Osteoblast (primary cell): ENCODE measurements around the gene SLC25A34. TPM values are rescaled to one million over a fixed set of nuclear protein-coding genes. Genes with fewer than 3 reads are reported as not detected.

Experiments
- DNase-seq: peaks from one replicate; pipeline ENCODE4 v3.0.0; 2011; ENCODE audit warnings: low spot score, mixed read lengths; ENCODE audit not compliant: insufficient read length; ENCODE audit errors: missing footprints
- H2AFZ ChIP-seq: 2 replicates; pipeline ENCODE4 v1.6.0; 2011; ENCODE audit warnings: mild to moderate bottlenecking, low read length
- H3K27ac ChIP-seq: 2 replicates; pipeline ENCODE4 v1.5.1; 2011; ENCODE audit warnings: mild to moderate bottlenecking, low read depth, low read length, moderate library complexity
- H3K27me3 ChIP-seq: 2 replicates; pipeline ENCODE4 v1.6.0; 2012; ENCODE audit warnings: mild to moderate bottlenecking, control low read depth, inconsistent platforms, low read length, moderate library complexity; ENCODE audit not compliant: insufficient read depth
- H3K36me3 ChIP-seq: 2 replicates; pipeline ENCODE4 v1.5.1; 2011; ENCODE audit warnings: mild to moderate bottlenecking, low read length, control low read depth, moderate library complexity; ENCODE audit not compliant: insufficient read depth
- H3K4me1 ChIP-seq: 2 replicates; pipeline ENCODE4 v1.5.1; 2011; ENCODE audit warnings: mild to moderate bottlenecking, low read length, control low read depth, moderate library complexity; ENCODE audit not compliant: insufficient read depth
- H3K4me2 ChIP-seq: 2 replicates; pipeline ENCODE4 v1.6.0; 2011; ENCODE audit warnings: mild to moderate bottlenecking, low read length; ENCODE audit not compliant: insufficient read depth
- H3K4me3 ChIP-seq: fragments of 200-600 bp; sonication (generic); 3 replicates; pipeline ENCODE4 v1.5.1; 2012; ENCODE audit warnings: mild to moderate bottlenecking, low read length, inconsistent platforms; ENCODE audit not compliant: insufficient read depth
- H3K79me2 ChIP-seq: 2 replicates; pipeline ENCODE4 v1.6.0; 2012; ENCODE audit warnings: mild to moderate bottlenecking, low read length, control low read depth, inconsistent platforms; ENCODE audit not compliant: insufficient read depth
- H3K9me3 ChIP-seq: 2 replicates; pipeline ENCODE4 v1.5.1; 2011; ENCODE audit warnings: low read depth, low read length, control low read depth
- H4K20me1 ChIP-seq: 2 replicates; pipeline ENCODE4 v1.6.0; 2012; ENCODE audit warnings: mild to moderate bottlenecking, low read length, control low read depth; ENCODE audit not compliant: insufficient read depth
- total RNA-seq: library from RNA; depleted of rRNA; stranded (reverse); fragments of >200 nt; gene quantifications from 2 replicates; pipeline ENCODE4 v1.2.3, GENCODE V29; 2012
- TF ChIP-seq, protein P1 (sequence below): IDR thresholded peaks from 2 replicates; pipeline ENCODE4 v1.5.1; 2011; ENCODE audit warnings: mild to moderate bottlenecking, low read depth, low read length, moderate library complexity; ENCODE audit errors: extremely low read depth

The SLC25A34 gene
- total RNA-seq, 1 donor, result 1.4 TPM

DNA sequence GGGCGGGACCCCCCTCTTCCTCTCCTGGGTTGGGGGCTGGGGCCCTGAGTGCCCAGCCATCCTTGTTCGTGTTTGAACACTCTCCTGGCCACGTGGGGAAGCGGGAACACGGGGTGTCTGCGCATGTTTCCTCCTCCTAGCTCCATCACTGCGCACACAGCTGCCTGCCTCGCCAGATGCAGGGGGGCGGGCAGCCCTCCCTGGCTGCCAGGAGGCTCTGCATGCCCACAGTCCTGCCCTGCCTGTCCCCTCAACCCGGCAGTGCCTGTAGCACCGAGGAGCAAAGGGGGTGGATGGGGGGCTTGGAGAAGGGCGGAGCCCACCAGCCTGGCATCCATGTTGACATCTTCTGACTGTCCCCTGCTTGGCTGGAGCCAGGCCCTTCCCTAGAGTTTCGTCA is 1.8 kb upstream of the SLC25A34 start:
- H3K79me2 ChIP-seq, result no peaks in the 10 kb centered on the region
- H3K27me3 ChIP-seq, result no peaks in the 10 kb centered on the region
- H3K36me3 ChIP-seq, result peaks cover 39% of the 10 kb centered on the region
- TF ChIP-seq, protein P1, sequence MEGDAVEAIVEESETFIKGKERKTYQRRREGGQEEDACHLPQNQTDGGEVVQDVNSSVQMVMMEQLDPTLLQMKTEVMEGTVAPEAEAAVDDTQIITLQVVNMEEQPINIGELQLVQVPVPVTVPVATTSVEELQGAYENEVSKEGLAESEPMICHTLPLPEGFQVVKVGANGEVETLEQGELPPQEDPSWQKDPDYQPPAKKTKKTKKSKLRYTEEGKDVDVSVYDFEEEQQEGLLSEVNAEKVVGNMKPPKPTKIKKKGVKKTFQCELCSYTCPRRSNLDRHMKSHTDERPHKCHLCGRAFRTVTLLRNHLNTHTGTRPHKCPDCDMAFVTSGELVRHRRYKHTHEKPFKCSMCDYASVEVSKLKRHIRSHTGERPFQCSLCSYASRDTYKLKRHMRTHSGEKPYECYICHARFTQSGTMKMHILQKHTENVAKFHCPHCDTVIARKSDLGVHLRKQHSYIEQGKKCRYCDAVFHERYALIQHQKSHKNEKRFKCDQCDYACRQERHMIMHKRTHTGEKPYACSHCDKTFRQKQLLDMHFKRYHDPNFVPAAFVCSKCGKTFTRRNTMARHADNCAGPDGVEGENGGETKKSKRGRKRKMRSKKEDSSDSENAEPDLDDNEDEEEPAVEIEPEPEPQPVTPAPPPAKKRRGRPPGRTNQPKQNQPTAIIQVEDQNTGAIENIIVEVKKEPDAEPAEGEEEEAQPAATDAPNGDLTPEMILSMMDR, result no peak
- no peaks in the 10 kb centered on the region for H3K4me1 ChIP-seq
- H4K20me1 ChIP-seq, result no peaks in the 10 kb centered on the region
- H2AFZ ChIP-seq, result no peak overlapping the region
- peak; percentile 71 for DNase-seq
- no peak overlapping the region for H3K4me3 ChIP-seq
- no peak overlapping the region for H3K4me2 ChIP-seq
- no peak overlapping the region for H3K27ac ChIP-seq
- H3K9me3 ChIP-seq, result no peaks in the 10 kb centered on the region

DNA sequence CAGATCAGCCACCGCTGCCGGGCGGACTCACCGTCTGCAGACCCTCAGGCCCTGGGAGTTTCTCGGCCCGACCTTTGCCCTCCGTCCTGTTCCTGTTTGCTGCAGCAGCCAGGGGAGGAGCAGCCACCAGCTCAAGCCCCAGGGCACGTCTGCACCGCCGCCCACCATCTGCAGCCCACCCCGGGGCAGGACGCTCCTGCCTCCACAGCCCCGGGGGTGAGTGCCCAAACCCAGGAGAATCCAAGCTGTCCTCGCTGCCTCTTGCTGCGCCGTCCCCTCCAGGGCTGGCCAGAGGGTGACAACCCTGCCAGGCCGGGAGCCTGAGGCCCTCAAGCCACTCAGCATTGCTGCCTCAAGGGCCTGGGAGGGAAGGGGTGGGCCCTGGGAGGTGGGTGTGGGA is 1.2 kb upstream of the SLC25A34 start:
- Histone ChIP-seq H3K4me2 (no peak overlapping the region), H3K27me3 (no peaks in the 10 kb centered on the region), H3K4me1 (no peaks in the 10 kb centered on the region), H3K79me2 (no peaks in the 10 kb centered on the region), H3K27ac (no peak overlapping the region), H2AFZ (no peak overlapping the region), H3K4me3 (no peak overlapping the region), H4K20me1 (no peaks in the 10 kb centered on the region), H3K36me3 (peaks cover 34% of the 10 kb centered on the region), H3K9me3 (no peaks in the 10 kb centered on the region)
- TF ChIP-seq, protein P1, result no peak
- DNase-seq, result peak; percentile 74

DNA sequence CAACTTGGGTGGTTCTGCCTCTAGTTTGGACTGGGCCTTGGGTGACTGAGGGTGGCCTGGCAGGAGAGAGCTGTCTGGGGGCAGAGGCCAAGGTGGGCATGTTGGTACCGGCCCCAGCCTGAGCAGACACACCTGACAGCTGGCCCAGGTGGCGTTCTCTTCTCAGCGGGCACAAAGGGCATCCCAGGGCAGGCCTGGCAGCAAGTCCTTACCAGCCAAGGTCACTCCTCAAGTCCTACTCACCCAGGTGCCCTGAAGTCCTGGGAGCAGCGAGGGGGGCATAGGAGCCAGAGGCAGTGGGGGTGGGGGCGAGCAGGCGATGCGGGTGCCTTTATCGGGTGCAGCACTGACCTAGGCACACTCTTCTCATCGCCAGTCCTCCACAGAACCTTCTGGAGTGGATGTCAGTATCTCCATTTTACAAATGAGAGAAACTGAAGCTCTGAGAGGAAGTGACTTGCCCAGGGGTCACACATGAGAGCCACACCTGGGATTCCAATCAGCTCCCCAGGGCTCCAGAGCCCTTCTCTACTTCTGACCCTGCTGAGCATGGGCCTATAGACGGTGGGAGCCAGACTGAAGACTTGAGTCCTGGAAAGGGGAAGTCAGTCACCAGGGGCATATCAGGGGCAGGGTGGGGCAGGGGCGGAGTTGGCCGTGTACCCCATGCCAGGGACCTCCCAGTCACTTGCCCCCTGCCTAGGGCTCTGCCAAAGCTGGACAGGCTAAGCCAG is 587 bp upstream of the SLC25A34 start:
- Histone ChIP-seq H4K20me1 (no peaks in the 10 kb centered on the region), H3K79me2 (no peaks in the 10 kb centered on the region), H3K9me3 (no peaks in the 10 kb centered on the region), H3K27ac (no peak overlapping the region), H3K4me2 (no peak overlapping the region), H3K4me1 (no peaks in the 10 kb centered on the region), H3K36me3 (peaks cover 31% of the 10 kb centered on the region), H2AFZ (no peak overlapping the region), H3K4me3 (no peak overlapping the region), H3K27me3 (no peaks in the 10 kb centered on the region)
- DNase-seq, result peak; percentile 79
- TF ChIP-seq, protein P1, result no peak

DNA sequence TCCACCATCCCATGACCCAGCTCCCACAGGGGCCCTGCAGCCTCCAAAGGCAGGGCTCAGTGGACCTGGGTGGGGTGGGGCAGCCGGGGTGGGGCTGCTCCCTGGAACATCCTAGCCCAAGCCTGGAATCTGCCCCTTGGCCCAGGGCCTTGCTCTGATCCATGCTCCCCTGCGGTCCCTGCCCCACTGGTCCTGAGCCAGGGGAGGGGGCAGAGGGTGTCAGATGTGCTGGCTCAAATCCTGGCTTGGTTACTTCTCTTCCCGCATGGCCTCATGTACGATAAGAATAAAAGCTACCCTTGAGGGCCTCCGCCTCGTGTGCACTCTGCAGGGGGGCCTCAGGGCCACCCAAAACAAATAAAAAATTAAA is 819 bp downstream of the SLC25A34 start:
- no peak for DNase-seq
- H3K9me3 ChIP-seq, result no peaks in the 10 kb centered on the region
- H3K27ac ChIP-seq, result no peak overlapping the region
- H3K4me2 ChIP-seq, result no peak overlapping the region
- no peaks in the 10 kb centered on the region for H3K79me2 ChIP-seq
- no peaks in the 10 kb centered on the region for H3K4me1 ChIP-seq
- H3K27me3 ChIP-seq, result no peaks in the 10 kb centered on the region
- no peak overlapping the region for H3K4me3 ChIP-seq
- no peak overlapping the region for H2AFZ ChIP-seq
- no peaks in the 10 kb centered on the region for H4K20me1 ChIP-seq
- H3K36me3 ChIP-seq, result peaks cover 24% of the 10 kb centered on the region
- TF ChIP-seq, protein P1, result no peak
